ENCODE measurements around the gene ZC3H12C. TPM values are rescaled to one million over a fixed set of nuclear protein-coding genes. Genes with fewer than 3 reads are reported as not detected.

ZC3H12C gene
- total and polyA plus RNA-seq, 10 of the 15 experiments (the other 5 are each of a cell fraction or from before 2014, with no cell fraction given), result 0.31 to 31.0 (median 3.7) TPM

- TF ChIP-seq CTCF (IDR thresholded peaks at IDR 0.05 in 2 of 3, conservative IDR thresholded peaks at IDR 0.05 in 1 of 3; ENCODE audit: control insufficient read depth in 2 of 3, extremely low read depth in 1 of 3, insufficient read depth in 1 of 3, low read depth in 3 of 3, low read length in 3 of 3), result no peak
- TF ChIP-seq ZBTB40 (IDR thresholded peaks at IDR 0.05; ENCODE audit: borderline replicate concordance), result no peak; the same call in 1 of the 2 replicates
- no peak for TF ChIP-seq ZNF622 (IDR thresholded peaks at IDR 0.05)
- peak; percentile 60 for TF ChIP-seq GABPA (IDR thresholded peaks at IDR 0.05; ENCODE audit: low read depth)
- peak; percentile 64; the same call in 1 of the 2 replicates for TF ChIP-seq CHD2 (IDR thresholded peaks at IDR 0.05; ENCODE audit: borderline replicate concordance, low read depth, low read length)
- 0 out of 2 replicates have a peak, but pooled peaks have one; percentile 36 for TF ChIP-seq RBBP5 (conservative IDR thresholded peaks at IDR 0.05)
- 0 out of 2 replicates have a peak, but pooled peaks have one; percentile 34 for TF ChIP-seq NR2F1 (conservative IDR thresholded peaks at IDR 0.05)
- 0 out of 2 replicates have a peak, but pooled peaks have one; percentile 20 for TF ChIP-seq TAF1 (IDR thresholded peaks at IDR 0.05; ENCODE audit: borderline replicate concordance, low read depth, low read length)
- peak; percentile 69; the same call in 1 of the 2 replicates for TF ChIP-seq WRNIP1 (IDR thresholded peaks at IDR 0.05; ENCODE audit: borderline replicate concordance, low read depth, low read length)
- 0 out of 2 replicates have a peak, but pooled peaks have one; percentile 55 for TF ChIP-seq TCF12 (IDR thresholded peaks at IDR 0.05; ENCODE audit: low read depth, low read length)
- no peak for TF ChIP-seq BCLAF1 (IDR thresholded peaks at IDR 0.05)
- peak; percentile 91 for TF ChIP-seq CBX5 (IDR thresholded peaks at IDR 0.05; ENCODE audit: low read depth)
- peak; percentile 75; the same call in 1 of the 2 replicates for TF ChIP-seq MLLT1 (IDR thresholded peaks at IDR 0.05)
- peak; percentile 90 for TF ChIP-seq MTA2 (IDR thresholded peaks at IDR 0.05; ENCODE audit: low read depth)
- peak; percentile 82; the same call in 1 of the 2 replicates for TF ChIP-seq IRF4 (IDR thresholded peaks at IDR 0.05; ENCODE audit: low read depth, low read length)
- TF ChIP-seq PAX5 (IDR thresholded peaks at IDR 0.05; ENCODE audit: borderline replicate concordance, low read depth, low read length), result peak; percentile 75; the same call in 1 of the 2 replicates
- peak in 1 of 2 experiments; percentile 80; a peak in 1 of 4 replicates for TF ChIP-seq CEBPB (IDR thresholded peaks at IDR 0.05; ENCODE audit: borderline replicate concordance in 1 of 2, low read depth in 2 of 2, low read length in 2 of 2)
- no peak for TF ChIP-seq LARP7 (IDR thresholded peaks at IDR 0.05)
- peak; percentile 78; the same call in 1 of the 3 replicates for TF ChIP-seq POU2F2 (IDR thresholded peaks at IDR 0.05; ENCODE audit: borderline replicate concordance, low read depth, low read length)
Observed at GRCh38 chr11:110077831-110078325, 15.3 kb upstream of the ZC3H12C start (continued).
